ENCODE measurements around the gene MRPS30.

MRPS30 gene

GRCh38 chr5:44830951-44831350 is 22.2 kb downstream of the MRPS30 start:
- H3K79me1 ChIP-seq (ENCODE audit: low read length): no peaks in the 10 kb centered on the region
- H2AK5ac ChIP-seq (ENCODE audit: low read length): no peak overlapping the region
- H3K79me2 ChIP-seq (ENCODE audit: control insufficient read depth, insufficient read depth, low read length, poor library complexity): no peaks in the 10 kb centered on the region
- no peak overlapping the region for H3K14ac ChIP-seq (ENCODE audit: low read length)
- H3K4me2 ChIP-seq (ENCODE audit: low read length): no peak overlapping the region
- H3K9ac ChIP-seq (ENCODE audit: low read length): no peak overlapping the region
- H3K36me3 ChIP-seq (ENCODE audit: control insufficient read depth in 1 of 2, insufficient read depth in 2 of 2, low read length in 2 of 2): no peaks in the 10 kb centered on the region
- no peak overlapping the region for H4K91ac ChIP-seq (ENCODE audit: low read depth, low read length)
- H3K27ac ChIP-seq (ENCODE audit: low read depth, low read length): no peak overlapping the region
- H4K12ac ChIP-seq (ENCODE audit: low read depth, low read length): no peak overlapping the region
- WGBS (ENCODE audit: extremely low coverage, insufficient coverage, insufficient read length): no CpG with 5 or more reads among the region's 1 CpG
- no peak overlapping the region for H2BK120ac ChIP-seq (ENCODE audit: insufficient read depth, low read length, poor library complexity)
- H3K18ac ChIP-seq (ENCODE audit: low read length): no peak overlapping the region
- no peak for DNase-seq
- no peak overlapping the region for H2BK12ac ChIP-seq (ENCODE audit: low read length)
- peaks cover 0 to 2% of the 10 kb centered on the region in 2 experiments for H3K4me1 ChIP-seq (ENCODE audit: control insufficient read depth in 1 of 2, insufficient read depth in 2 of 2, low read length in 2 of 2)
- no peak overlapping the region for H3K23ac ChIP-seq (ENCODE audit: low read length)
- H3K27me3 ChIP-seq (ENCODE audit: insufficient read depth, low read length): no peaks in the 10 kb centered on the region
- no peak overlapping the region for H2BK5ac ChIP-seq (ENCODE audit: low read depth, low read length, poor library complexity)
- H3K4ac ChIP-seq (ENCODE audit: low read depth, low read length): no peak overlapping the region
- H3K9me3 ChIP-seq (ENCODE audit: insufficient read depth, low read depth, low read length): no peaks in the 10 kb centered on the region
- H4K8ac ChIP-seq (ENCODE audit: low read depth, low read length): no peak overlapping the region
- no peak overlapping the region for H2AFZ ChIP-seq (ENCODE audit: insufficient read depth, low read length, poor library complexity)
- H3K4me3 ChIP-seq (ENCODE audit: low read depth, low read length): no peak overlapping the region

GRCh38 chr5:44833249-44833648 is 24.5 kb downstream of the MRPS30 start:
- H2BK120ac ChIP-seq (ENCODE audit: insufficient read depth, low read length, poor library complexity): no peak overlapping the region
- H2AK5ac ChIP-seq (ENCODE audit: low read length): no peak overlapping the region
- H4K8ac ChIP-seq (ENCODE audit: low read depth, low read length): no peak overlapping the region

GRCh38 chr5:44835693-44836092 is 26.9 kb downstream of the MRPS30 start:
- H3K18ac ChIP-seq (ENCODE audit: low read length): no peak overlapping the region
- no peaks in the 10 kb centered on the region for H3K79me2 ChIP-seq (ENCODE audit: control insufficient read depth, insufficient read depth, low read length, poor library complexity)
- H3K4me2 ChIP-seq (ENCODE audit: low read length): no peak overlapping the region
- H3K79me1 ChIP-seq (ENCODE audit: low read length): no peaks in the 10 kb centered on the region
- H3K36me3 ChIP-seq (ENCODE audit: control insufficient read depth in 1 of 2, insufficient read depth in 2 of 2, low read length in 2 of 2): peaks cover 0 to 5% of the 10 kb centered on the region in 2 experiments
- H4K8ac ChIP-seq (ENCODE audit: low read depth, low read length): no peak overlapping the region
- no peak overlapping the region for H3K4ac ChIP-seq (ENCODE audit: low read depth, low read length)
- no peak for DNase-seq
- no peak overlapping the region for H2BK5ac ChIP-seq (ENCODE audit: low read depth, low read length, poor library complexity)
- WGBS (ENCODE audit: extremely low coverage, insufficient coverage, insufficient read length): no CpG with 5 or more reads among the region's 3 CpGs
- no peak overlapping the region for H2BK12ac ChIP-seq (ENCODE audit: low read length)
- H3K4me3 ChIP-seq (ENCODE audit: low read depth, low read length): no peak overlapping the region
- H3K27ac ChIP-seq (ENCODE audit: low read depth, low read length): no peak overlapping the region
- H2AK5ac ChIP-seq (ENCODE audit: low read length): no peak overlapping the region
- H4K91ac ChIP-seq (ENCODE audit: low read depth, low read length): no peak overlapping the region
- peaks cover 6% of the 10 kb centered on the region for H3K9me3 ChIP-seq (ENCODE audit: insufficient read depth, low read depth, low read length)
- no peak overlapping the region for H2AFZ ChIP-seq (ENCODE audit: insufficient read depth, low read length, poor library complexity)
- no peak overlapping the region for H3K9ac ChIP-seq (ENCODE audit: low read length)
- no peaks in the 10 kb centered on the region for H3K27me3 ChIP-seq (ENCODE audit: insufficient read depth, low read length)
- H3K4me1 ChIP-seq (ENCODE audit: control insufficient read depth in 1 of 2, insufficient read depth in 2 of 2, low read length in 2 of 2): no peaks in the 10 kb centered on the region
- H2BK120ac ChIP-seq (ENCODE audit: insufficient read depth, low read length, poor library complexity): no peak overlapping the region
- no peak overlapping the region for H3K14ac ChIP-seq (ENCODE audit: low read length)
- no peak overlapping the region for H4K12ac ChIP-seq (ENCODE audit: low read depth, low read length)
- H3K23ac ChIP-seq (ENCODE audit: low read length): no peak overlapping the region

More at GRCh38 chr5:44833249-44833648, 24.5 kb downstream of the MRPS30 start:
- no peak overlapping the region for H3K18ac ChIP-seq (ENCODE audit: low read length)
- H4K12ac ChIP-seq (ENCODE audit: low read depth, low read length): no peak overlapping the region
- DNase-seq: no peak
- WGBS (ENCODE audit: extremely low coverage, insufficient coverage, insufficient read length): no CpG with 5 or more reads among the region's 1 CpG
- no peaks in the 10 kb centered on the region for H3K79me1 ChIP-seq (ENCODE audit: low read length)
- H3K4me2 ChIP-seq (ENCODE audit: low read length): no peak overlapping the region
- H3K4me3 ChIP-seq (ENCODE audit: low read depth, low read length): no peak overlapping the region
- H3K36me3 ChIP-seq (ENCODE audit: control insufficient read depth in 1 of 2, insufficient read depth in 2 of 2, low read length in 2 of 2): no peaks in the 10 kb centered on the region
- H3K79me2 ChIP-seq (ENCODE audit: control insufficient read depth, insufficient read depth, low read length, poor library complexity): no peaks in the 10 kb centered on the region
- H3K4me1 ChIP-seq (ENCODE audit: control insufficient read depth in 1 of 2, insufficient read depth in 2 of 2, low read length in 2 of 2): no peaks in the 10 kb centered on the region
- H3K23ac ChIP-seq (ENCODE audit: low read length): no peak overlapping the region
- no peak overlapping the region for H2BK12ac ChIP-seq (ENCODE audit: low read length)
- H3K27ac ChIP-seq (ENCODE audit: low read depth, low read length): no peak overlapping the region
- no peaks in the 10 kb centered on the region for H3K27me3 ChIP-seq (ENCODE audit: insufficient read depth, low read length)
- H3K9ac ChIP-seq (ENCODE audit: low read length): no peak overlapping the region
- H4K91ac ChIP-seq (ENCODE audit: low read depth, low read length): no peak overlapping the region
- H3K9me3 ChIP-seq (ENCODE audit: insufficient read depth, low read depth, low read length): no peaks in the 10 kb centered on the region
- no peak overlapping the region for H2AFZ ChIP-seq (ENCODE audit: insufficient read depth, low read length, poor library complexity)
- no peak overlapping the region for H2BK5ac ChIP-seq (ENCODE audit: low read depth, low read length, poor library complexity)
- H3K4ac ChIP-seq (ENCODE audit: low read depth, low read length): no peak overlapping the region
- H3K14ac ChIP-seq (ENCODE audit: low read length): no peak overlapping the region

DNA sequence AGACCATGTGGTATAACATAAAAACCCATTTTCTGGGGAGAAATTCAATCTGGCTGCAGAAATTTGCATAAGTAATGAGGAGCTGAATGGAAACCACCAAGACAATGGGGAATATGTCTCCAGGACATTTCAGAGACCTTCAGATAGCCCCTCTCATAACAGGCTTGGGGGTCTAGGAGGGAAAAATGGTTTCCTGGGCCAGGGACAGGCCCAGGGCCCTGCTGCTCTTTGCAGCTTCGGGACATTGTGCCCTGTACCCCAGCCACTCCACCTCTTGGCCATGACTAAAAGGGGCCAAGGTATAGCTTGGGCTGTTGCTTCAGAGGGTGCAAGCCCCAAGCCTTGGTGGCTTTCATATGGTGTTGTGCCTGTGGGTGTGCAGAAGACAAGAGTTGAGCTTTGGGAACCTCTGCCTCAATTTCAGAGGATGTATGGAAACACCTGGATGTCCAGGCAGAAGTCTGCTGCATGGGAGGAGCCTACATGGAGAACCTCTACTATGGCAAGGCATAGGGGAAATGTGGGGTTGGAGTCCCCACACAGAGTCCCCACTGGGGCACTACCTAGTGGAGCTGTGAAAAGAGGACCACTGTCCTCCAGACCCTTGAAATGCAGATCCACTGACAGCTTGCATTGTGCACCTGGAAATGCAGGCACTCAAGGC is 30.4 kb downstream of the MRPS30 start:
- Histone ChIP-seq H2BK5ac (ENCODE audit: low read depth, low read length, poor library complexity) (no peak overlapping the region), H3K14ac (ENCODE audit: low read length) (no peak overlapping the region), H2BK120ac (ENCODE audit: insufficient read depth, low read length, poor library complexity) (no peak overlapping the region), H3K4me3 (ENCODE audit: low read depth, low read length) (no peak overlapping the region), H3K9ac (ENCODE audit: low read length) (no peak overlapping the region), H4K8ac (ENCODE audit: low read depth, low read length) (no peak overlapping the region), H3K4ac (ENCODE audit: low read depth, low read length) (no peak overlapping the region), H3K4me2 (ENCODE audit: low read length) (no peak overlapping the region), H3K18ac (ENCODE audit: low read length) (no peak overlapping the region), H2BK12ac (ENCODE audit: low read length) (no peak overlapping the region), H3K23ac (ENCODE audit: low read length) (no peak overlapping the region), H3K27ac (ENCODE audit: low read depth, low read length) (no peak overlapping the region), H3K79me2 (ENCODE audit: control insufficient read depth, insufficient read depth, low read length, poor library complexity) (no peaks in the 10 kb centered on the region), H2AFZ (ENCODE audit: insufficient read depth, low read length, poor library complexity) (no peak overlapping the region), H3K4me1 (ENCODE audit: control insufficient read depth in 1 of 2, insufficient read depth in 2 of 2, low read length in 2 of 2) (no peaks in the 10 kb centered on the region), H4K91ac (ENCODE audit: low read depth, low read length) (no peak overlapping the region), H2AK5ac (ENCODE audit: low read length) (no peak overlapping the region), H4K12ac (ENCODE audit: low read depth, low read length) (no peak overlapping the region), H3K36me3 (ENCODE audit: control insufficient read depth in 1 of 2, insufficient read depth in 2 of 2, low read length in 2 of 2) (peaks cover 0 to 5% of the 10 kb centered on the region in 2 experiments), H3K27me3 (ENCODE audit: insufficient read depth, low read length) (no peaks in the 10 kb centered on the region), H3K9me3 (ENCODE audit: insufficient read depth, low read depth, low read length) (peaks cover 6% of the 10 kb centered on the region), H3K79me1 (ENCODE audit: low read length) (no peaks in the 10 kb centered on the region)
- DNase-seq: no peak
- no CpG with 5 or more reads among the region's 1 CpG for WGBS (ENCODE audit: extremely low coverage, insufficient coverage, insufficient read length)

All from trophoblast cell (in vitro differentiated cells and primary cell).